SU-DHL-6 (cell line): ENCODE measurements around the gene GLIPR2.

Experiments
- EZH2phosphoT487 ChIP-seq: fragments of 200-600 bp; sonication (generic), shearing (Covaris generic); conservative IDR thresholded peaks from 2 replicates; pipeline ENCODE4 v1.6.1; 2018; ENCODE audit warnings: mild to moderate bottlenecking, antibody characterized with exemption, low read length, moderate library complexity, mixed read lengths
- TF ChIP-seq, protein P1 (sequence below): fragments of 200-600 bp; sonication (generic); IDR thresholded peaks from one replicate; pipeline ENCODE4 v1.5.1; 2017; ENCODE audit warnings: antibody characterized with exemption, mild to moderate bottlenecking, low read length, moderate library complexity; ENCODE audit not compliant: insufficient read depth, poor library complexity, severe bottlenecking

DNA sequence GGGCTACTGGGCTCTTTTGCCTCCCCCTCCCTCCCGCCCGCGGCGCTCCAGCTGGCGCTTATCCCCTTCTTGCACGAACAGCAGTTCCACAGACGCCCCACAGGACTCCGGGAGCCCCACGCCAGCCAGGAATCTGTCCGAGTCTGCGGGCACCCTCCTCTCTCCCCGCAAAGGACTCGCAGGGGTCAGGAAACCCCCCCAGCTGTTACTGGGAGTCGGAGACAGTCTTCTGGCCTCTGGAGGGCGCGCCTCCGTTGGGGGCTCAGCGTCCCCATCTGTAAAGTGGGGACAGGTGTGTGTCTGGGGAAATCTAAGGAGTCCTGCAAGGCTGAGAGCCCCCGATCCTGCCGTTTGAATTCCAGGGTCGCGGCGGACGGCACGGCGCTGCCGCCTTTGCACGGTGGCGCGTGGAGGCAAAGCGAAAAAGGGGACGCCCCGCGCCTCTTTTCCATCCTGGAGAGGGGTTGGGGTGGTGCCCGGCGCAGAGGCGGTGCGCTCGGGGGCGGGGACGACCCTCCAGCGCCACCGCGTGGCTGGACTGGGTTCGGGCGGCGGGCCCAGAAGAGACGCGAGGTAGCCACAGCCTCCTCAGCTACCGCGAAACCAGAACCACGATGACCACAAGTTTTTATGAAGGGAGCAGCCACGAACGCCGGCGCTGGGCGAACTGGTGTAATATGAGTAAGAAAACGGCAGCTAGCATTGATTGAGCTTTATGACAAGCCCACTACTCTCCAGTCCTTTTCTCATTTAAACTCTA lies 29.8 kb downstream of the GLIPR2 start:
- TF ChIP-seq, protein P1, sequence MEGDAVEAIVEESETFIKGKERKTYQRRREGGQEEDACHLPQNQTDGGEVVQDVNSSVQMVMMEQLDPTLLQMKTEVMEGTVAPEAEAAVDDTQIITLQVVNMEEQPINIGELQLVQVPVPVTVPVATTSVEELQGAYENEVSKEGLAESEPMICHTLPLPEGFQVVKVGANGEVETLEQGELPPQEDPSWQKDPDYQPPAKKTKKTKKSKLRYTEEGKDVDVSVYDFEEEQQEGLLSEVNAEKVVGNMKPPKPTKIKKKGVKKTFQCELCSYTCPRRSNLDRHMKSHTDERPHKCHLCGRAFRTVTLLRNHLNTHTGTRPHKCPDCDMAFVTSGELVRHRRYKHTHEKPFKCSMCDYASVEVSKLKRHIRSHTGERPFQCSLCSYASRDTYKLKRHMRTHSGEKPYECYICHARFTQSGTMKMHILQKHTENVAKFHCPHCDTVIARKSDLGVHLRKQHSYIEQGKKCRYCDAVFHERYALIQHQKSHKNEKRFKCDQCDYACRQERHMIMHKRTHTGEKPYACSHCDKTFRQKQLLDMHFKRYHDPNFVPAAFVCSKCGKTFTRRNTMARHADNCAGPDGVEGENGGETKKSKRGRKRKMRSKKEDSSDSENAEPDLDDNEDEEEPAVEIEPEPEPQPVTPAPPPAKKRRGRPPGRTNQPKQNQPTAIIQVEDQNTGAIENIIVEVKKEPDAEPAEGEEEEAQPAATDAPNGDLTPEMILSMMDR: peak; percentile 98
- no peak for TF ChIP-seq EZH2phosphoT487
